Activated B cell treated with CpG ODN at 0.5 μM for 24 hours (primary cell): ENCODE measurements around the gene SRPRB. TPM values are rescaled to one million over a fixed set of nuclear protein-coding genes. Genes with fewer than 3 reads are reported as not detected.

Source experiments
- ATAC-seq: fragments of 200-7000 bp; cut with Tn5 transposase; one replicate; pipeline ENCODE4 v1.10.0; 2021; ENCODE audit warnings: low read depth, mild to moderate bottlenecking, moderate library complexity
- CTCF ChIA-PET: fragments of 350-600 bp; sonication (Branson Sonifier 250); formaldehyde crosslinking; loops from one replicate; lab custom pipeline; 2021; ENCODE audit warnings: antibody characterized with exemption; lab: Charles Lee
- POLR2A ChIA-PET: fragments of 350-600 bp; sonication (Branson Sonifier 250); formaldehyde crosslinking; loops from one replicate; lab custom pipeline; 2021; ENCODE audit warnings: antibody characterized with exemption; lab: Charles Lee
- DNase-seq: peaks from one replicate; pipeline ENCODE4 v3.0.0; 2022
- H3K27ac Mint-ChIP-seq: one replicate; pipeline ENCODE4 v1.8.0; 2020; ENCODE audit warnings: mixed read lengths
- H3K27me3 Mint-ChIP-seq: one replicate; pipeline ENCODE4 v1.8.0; 2021; ENCODE audit warnings: mixed read lengths
- H3K36me3 Mint-ChIP-seq: one replicate; pipeline ENCODE4 v1.8.0; 2021; ENCODE audit warnings: low read depth, mixed read lengths
- H3K4me1 Mint-ChIP-seq: one replicate; pipeline ENCODE4 v1.8.0; 2021; ENCODE audit warnings: mixed read lengths
- H3K4me3 Mint-ChIP-seq: one replicate; pipeline ENCODE4 v1.8.0; 2020; ENCODE audit warnings: mild to moderate bottlenecking, mixed read lengths
- H3K9me3 Mint-ChIP-seq: one replicate; pipeline ENCODE4 v1.8.0; 2020; ENCODE audit warnings: mixed read lengths
- intact Hi-C: fragments of 100-400 bp; cut with micrococcal nuclease; formaldehyde crosslinking; loops from one replicate; pipeline ENCODE4 v1.15.1; 2024
- total RNA-seq: library from RNA; stranded (reverse); gene quantifications from 2 replicates; pipeline ENCODE4 v1.2.3, GENCODE V29; 2022
- TF ChIP-seq, protein P1 (sequence below): fragments of 200-600 bp; IDR thresholded peaks from one replicate; pipeline ENCODE4 v1.8.0; 2022; ENCODE audit warnings: antibody characterized with exemption, mild to moderate bottlenecking

The SRPRB gene
- total RNA-seq, 1 donor from 2014 or later: 36.5 TPM

DNA sequence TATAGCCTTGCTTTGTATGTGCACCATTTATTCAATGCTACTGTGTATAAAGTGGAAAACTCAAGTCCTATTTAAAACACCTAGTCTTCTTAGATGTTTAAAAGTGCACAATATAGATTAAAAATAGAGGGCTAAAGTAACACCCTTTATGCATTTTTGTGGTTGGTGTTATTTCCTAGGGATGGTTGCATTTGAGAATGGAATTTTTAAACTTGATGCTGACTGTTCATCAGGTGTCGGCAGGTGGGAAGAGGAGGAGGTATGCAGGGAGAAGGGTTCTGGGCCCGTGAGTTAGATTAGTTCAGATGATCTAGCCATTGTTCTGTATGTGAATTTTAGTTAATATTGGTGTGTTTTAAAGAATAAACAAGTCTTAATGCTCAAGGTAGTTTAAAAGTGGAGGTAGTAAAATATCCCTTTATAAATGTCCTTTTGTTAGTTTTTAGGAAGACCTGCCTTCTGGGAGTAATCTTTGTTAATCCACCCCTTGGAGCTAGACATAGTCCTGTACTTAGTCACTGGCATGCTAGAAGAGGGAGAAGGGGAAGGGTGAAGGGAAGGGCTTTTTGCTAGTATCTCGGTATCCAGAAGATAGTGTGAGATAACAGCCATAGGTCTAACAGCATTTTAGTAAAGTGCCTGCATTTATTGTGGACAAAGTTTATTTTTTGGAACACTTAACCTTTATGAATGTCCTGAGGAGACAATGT, 8.1 kb upstream of the SRPRB start:
- ATAC-seq (no peak), DNase-seq (no peak)
- no peak overlapping the region for H3K27ac Mint-ChIP-seq
- CTCF ChIA-PET: no interaction called here
- peaks cover 24% of the 10 kb centered on the region for H3K27me3 Mint-ChIP-seq
- POLR2A ChIA-PET: no interaction called here
- intact Hi-C loops: no loop called here
- H3K36me3 Mint-ChIP-seq: peaks cover under 1% of the 10 kb centered on the region
- TF ChIP-seq, protein P1, sequence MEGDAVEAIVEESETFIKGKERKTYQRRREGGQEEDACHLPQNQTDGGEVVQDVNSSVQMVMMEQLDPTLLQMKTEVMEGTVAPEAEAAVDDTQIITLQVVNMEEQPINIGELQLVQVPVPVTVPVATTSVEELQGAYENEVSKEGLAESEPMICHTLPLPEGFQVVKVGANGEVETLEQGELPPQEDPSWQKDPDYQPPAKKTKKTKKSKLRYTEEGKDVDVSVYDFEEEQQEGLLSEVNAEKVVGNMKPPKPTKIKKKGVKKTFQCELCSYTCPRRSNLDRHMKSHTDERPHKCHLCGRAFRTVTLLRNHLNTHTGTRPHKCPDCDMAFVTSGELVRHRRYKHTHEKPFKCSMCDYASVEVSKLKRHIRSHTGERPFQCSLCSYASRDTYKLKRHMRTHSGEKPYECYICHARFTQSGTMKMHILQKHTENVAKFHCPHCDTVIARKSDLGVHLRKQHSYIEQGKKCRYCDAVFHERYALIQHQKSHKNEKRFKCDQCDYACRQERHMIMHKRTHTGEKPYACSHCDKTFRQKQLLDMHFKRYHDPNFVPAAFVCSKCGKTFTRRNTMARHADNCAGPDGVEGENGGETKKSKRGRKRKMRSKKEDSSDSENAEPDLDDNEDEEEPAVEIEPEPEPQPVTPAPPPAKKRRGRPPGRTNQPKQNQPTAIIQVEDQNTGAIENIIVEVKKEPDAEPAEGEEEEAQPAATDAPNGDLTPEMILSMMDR: no peak
- peaks cover 6% of the 10 kb centered on the region for H3K9me3 Mint-ChIP-seq
- H3K4me3 Mint-ChIP-seq: no peak overlapping the region
- no peaks in the 10 kb centered on the region for H3K4me1 Mint-ChIP-seq

DNA sequence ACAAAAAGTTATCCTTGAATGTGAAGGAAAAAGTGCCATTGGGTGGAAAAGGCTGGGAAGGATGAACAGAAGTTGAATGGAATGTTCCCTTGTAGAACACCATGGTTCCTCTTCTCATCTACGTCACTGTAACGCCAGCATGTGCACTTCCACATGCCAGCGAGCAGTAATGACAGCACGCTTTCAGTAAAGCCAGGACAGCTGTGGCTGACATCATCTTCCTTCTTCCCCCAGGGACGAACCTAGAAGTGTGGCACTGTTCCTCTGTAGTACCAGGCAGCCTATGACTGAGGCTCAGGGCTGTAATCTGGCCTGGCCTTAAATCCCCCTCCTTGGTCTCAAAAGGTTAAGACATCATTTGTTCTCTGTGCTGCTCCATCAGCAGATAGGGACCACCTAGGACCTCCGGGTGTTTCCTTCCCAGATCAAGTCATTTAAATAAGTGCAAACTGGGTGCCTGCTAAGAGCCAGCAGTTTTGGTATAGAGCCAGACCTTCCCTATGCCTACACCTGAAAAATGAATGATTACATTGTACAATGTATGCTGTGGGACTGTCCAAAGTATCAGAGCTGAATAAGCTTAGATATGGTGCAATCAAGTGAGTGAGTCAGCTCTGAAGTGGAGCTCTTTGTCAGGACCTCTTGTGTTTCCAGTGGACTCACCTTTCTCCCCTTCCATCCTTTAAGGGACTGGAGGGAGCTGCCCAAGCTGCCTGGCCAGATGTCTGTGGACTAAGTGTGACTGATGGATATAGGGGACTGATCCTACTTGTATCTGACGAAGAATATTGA, 5.6 kb upstream of the SRPRB start:
- Mint-ChIP-seq H3K27me3 (peaks cover 24% of the 10 kb centered on the region), H3K9me3 (no peaks in the 10 kb centered on the region), H3K27ac (no peak overlapping the region), H3K4me1 (peaks cover 2% of the 10 kb centered on the region), H3K36me3 (no peaks in the 10 kb centered on the region), H3K4me3 (no peak overlapping the region)
- DNase-seq (no peak), ATAC-seq (peak; percentile 47)
- ChIA-PET CTCF (no interaction called here), POLR2A (interaction anchor here (0.5 to 0.6 kb wide), 2 partner anchors 31 to 133 kb away, joined by 3 to 6 read pairs; no protein-coding TSS in a partner anchor)
- intact Hi-C loops: no loop called here
- TF ChIP-seq, protein P1: no peak

DNA sequence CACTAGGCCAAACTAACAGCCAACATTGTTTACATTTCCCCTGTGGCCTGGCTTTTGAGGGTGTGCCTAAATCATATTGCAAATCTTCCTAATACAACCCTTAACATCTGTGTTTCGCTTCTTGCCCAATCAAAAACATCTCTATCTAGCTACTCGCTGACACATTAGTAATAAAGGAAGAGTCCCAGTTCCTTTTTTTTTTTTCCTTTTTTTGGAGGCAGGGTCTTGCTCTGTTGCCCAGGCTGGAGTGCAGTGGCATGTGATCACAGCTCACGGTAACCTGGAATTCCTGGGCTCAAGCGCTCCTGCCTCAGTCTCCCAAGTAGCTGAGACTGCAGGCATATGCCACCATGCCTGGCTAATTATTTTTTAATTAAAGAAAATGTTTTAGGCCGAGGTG, 2.1 kb upstream of the SRPRB start:
- ChIA-PET CTCF (interaction anchor here (1.4 kb wide), 1 partner anchor 14 kb away, joined by 3 read pairs; no protein-coding TSS in a partner anchor), POLR2A (no interaction called here)
- DNase-seq (no peak), ATAC-seq (no peak)
- intact Hi-C loops: no loop called here
- Mint-ChIP-seq H3K27me3 (peaks cover 12% of the 10 kb centered on the region), H3K27ac (no peak overlapping the region), H3K4me1 (peaks cover 21% of the 10 kb centered on the region), H3K4me3 (no peak overlapping the region), H3K36me3 (peaks cover 24% of the 10 kb centered on the region), H3K9me3 (no peaks in the 10 kb centered on the region)
- TF ChIP-seq, protein P1: no peak

DNA sequence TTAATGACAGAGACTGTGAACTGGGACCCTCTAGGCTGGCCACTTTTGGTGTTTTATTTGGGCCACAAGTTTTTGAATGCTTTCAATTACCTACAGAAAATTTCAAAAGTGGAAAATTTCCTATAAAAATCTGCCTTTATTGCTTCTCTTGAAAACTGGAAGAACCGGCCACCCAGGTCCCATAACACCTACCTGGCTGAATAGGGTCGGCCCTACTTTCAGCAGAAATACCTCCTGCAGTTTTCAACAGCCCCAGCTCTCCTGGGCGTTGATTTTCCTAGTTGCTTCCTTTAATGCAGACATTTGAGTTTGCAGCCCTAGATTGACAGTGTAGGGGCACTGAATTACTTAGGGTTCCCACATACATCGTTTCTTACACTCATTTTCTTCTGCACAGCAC, 719 bp upstream of the SRPRB start:
- H3K4me1 Mint-ChIP-seq: peaks cover 21% of the 10 kb centered on the region
- CTCF ChIA-PET: interaction anchor here (1.4 kb wide), 1 partner anchor 12 kb away, joined by 3 read pairs; no protein-coding TSS in a partner anchor
- intact Hi-C loops: loop anchor here (1.0 to 5.0 kb wide), 11 partner anchors 143 to 1388 kb away; partner anchors contain the start of genes ANAPC13, CDV3, DNAJC13 and NPHP3
- H3K36me3 Mint-ChIP-seq: peaks cover 31% of the 10 kb centered on the region
- no peaks in the 10 kb centered on the region for H3K9me3 Mint-ChIP-seq
- peaks cover 7% of the 10 kb centered on the region for H3K27me3 Mint-ChIP-seq
- POLR2A ChIA-PET: no interaction called here
- TF ChIP-seq, protein P1: no peak
- H3K27ac Mint-ChIP-seq: peak overlapping the region; percentile 95
- DNase-seq: no peak
- no peak for ATAC-seq
- peak overlapping the region; percentile 96 for H3K4me3 Mint-ChIP-seq

DNA sequence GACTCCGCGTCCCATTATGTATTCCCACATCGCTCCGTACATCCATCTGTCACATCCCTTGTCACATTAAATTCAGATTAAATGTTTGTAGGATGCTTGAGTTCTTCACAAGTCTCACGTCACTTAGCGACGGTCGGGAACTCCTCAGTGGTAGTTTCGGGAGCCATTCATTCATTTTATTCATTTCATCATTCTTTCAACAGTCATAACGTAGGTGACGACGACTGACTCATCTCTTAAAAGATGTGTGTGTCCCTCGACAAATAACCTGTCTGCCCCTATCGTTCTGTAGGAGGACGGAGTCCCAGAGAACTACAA, 272 bp upstream of the SRPRB start:
- H3K27ac Mint-ChIP-seq: peak overlapping the region; percentile 95
- peak overlapping the region; percentile 96 for H3K4me3 Mint-ChIP-seq
- H3K36me3 Mint-ChIP-seq: peaks cover 36% of the 10 kb centered on the region
- H3K4me1 Mint-ChIP-seq: peaks cover 21% of the 10 kb centered on the region
- CTCF ChIA-PET: no interaction called here
- POLR2A ChIA-PET: no interaction called here
- intact Hi-C loops: loop anchor here (1.0 to 5.0 kb wide), 11 partner anchors 143 to 1388 kb away; partner anchors contain the start of genes ANAPC13, CDV3, DNAJC13 and NPHP3
- DNase-seq (no peak), ATAC-seq (no peak)
- H3K27me3 Mint-ChIP-seq: peaks cover 6% of the 10 kb centered on the region
- H3K9me3 Mint-ChIP-seq: no peaks in the 10 kb centered on the region
- TF ChIP-seq, protein P1: no peak
